Measurements from ENCODE around the gene UPK3BL1. TPM values are rescaled to one million over a fixed set of nuclear protein-coding genes. Genes with fewer than 3 reads are reported as not detected.
"Not testable (repeated sequence)": the region's sequence is repeated elsewhere in the genome, so short reads cannot be mapped to it uniquely, and the experiment has no call there.

The UPK3BL1 gene
- total and polyA plus RNA-seq, 2 of the 13 experiments (the other 11 are each of a cell fraction or from before 2014, with no cell fraction given) = 6.3 to 13.8 TPM

DNA sequence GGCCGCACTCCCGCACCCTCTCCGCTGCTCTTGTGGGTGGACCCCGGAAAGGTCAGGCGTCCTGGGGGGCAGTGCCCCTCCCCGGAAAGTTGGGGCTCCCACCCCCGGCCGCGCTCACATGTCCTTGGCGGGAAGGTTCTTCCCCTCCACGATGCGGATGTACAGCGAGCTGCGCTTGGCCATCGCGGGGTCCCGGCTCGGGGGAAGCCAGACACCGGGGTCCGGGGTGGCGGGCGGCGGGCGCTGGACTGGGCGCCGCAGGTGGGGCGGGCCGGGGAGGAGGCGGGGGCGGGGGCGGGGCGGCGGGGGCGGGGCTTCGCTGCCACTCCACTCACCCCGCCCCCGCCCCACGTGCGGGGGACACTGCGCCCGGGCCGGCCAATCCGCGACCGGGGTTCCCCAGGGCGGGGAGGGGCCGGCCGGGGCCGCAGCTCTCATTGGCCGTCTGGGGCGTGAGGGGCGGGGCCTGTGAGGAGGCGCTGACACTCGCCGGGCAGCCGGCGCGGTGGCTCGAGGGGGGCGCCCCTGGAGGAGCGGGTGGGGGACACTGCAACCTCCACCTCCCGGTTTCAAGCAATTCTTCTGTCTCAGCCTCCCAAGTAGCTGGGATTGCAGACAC is 26.0 kb downstream of the UPK3BL1 start, which contains the start of gene RASA4:
TSS of gene RASA4 (minus strand) at position 250 of the 619 bp plus-strand sequence. CDS start at position 183, 67 bp downstream.
- intact Hi-C loops (cut with micrococcal nuclease; ENCODE audit: unreplicated experiment); H3K9me3 ChIP-seq (ENCODE audit: low read length); in situ Hi-C loops (cut with HindIII; ENCODE audit: extremely low pct_ligation_motif_present, low pct_unique_long_range_greater_than_20kb); H3K79me2 ChIP-seq (ENCODE audit: insufficient read depth, low read length); H4K20me1 ChIP-seq (ENCODE audit: insufficient read depth, low read length); CTCF ChIA-PET (ENCODE audit: low intra/inter-chr PET ratio, low total read pairs); POLR2A ChIA-PET; DNase-seq (ENCODE audit: low spot score); H3K36me3 ChIP-seq (replicated peaks in 1 of 2; ENCODE audit: control insufficient read depth in 1 of 2, insufficient read depth in 2 of 2, low read length in 2 of 2); H2AFZ ChIP-seq (ENCODE audit: low read length); H3K27ac ChIP-seq (ENCODE audit: extremely low read length, insufficient read depth, low read length); H3K4me1 ChIP-seq (ENCODE audit: insufficient read depth, low read length); FAIRE-seq; H3K27me3 ChIP-seq (ENCODE audit: control insufficient read depth in 1 of 2, insufficient read depth in 2 of 2, low read length in 2 of 2); H3K9ac ChIP-seq (ENCODE audit: insufficient read depth, low read depth, low read length); BruUV-seq (replicated peaks): not testable (repeated sequence)
- TF ChIP-seq GABPB1 (CRISPR knock-in tag; IDR thresholded peaks at IDR 0.05) = peak; percentile 12; the same call in 1 of the 2 replicates
- peak; percentile 41; the same call in 1 of the 2 replicates for TF ChIP-seq KDM2A (CRISPR knock-in tag; IDR thresholded peaks at IDR 0.05; ENCODE audit: borderline replicate concordance, low read depth)
- TF ChIP-seq, protein P1, sequence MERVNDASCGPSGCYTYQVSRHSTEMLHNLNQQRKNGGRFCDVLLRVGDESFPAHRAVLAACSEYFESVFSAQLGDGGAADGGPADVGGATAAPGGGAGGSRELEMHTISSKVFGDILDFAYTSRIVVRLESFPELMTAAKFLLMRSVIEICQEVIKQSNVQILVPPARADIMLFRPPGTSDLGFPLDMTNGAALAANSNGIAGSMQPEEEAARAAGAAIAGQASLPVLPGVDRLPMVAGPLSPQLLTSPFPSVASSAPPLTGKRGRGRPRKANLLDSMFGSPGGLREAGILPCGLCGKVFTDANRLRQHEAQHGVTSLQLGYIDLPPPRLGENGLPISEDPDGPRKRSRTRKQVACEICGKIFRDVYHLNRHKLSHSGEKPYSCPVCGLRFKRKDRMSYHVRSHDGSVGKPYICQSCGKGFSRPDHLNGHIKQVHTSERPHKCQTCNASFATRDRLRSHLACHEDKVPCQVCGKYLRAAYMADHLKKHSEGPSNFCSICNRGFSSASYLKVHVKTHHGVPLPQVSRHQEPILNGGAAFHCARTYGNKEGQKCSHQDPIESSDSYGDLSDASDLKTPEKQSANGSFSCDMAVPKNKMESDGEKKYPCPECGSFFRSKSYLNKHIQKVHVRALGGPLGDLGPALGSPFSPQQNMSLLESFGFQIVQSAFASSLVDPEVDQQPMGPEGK (CRISPR knock-in tag; IDR thresholded peaks at IDR 0.05) = peak; percentile 40; the same call in 1 of the 2 replicates
- Histone ChIP-seq H3K4me2 (ENCODE audit: low read depth, low read length) (peak within 1 kb of the TSS; percentile 36; the same call in 1 of the 2 replicates), H3K4me3 (replicated peaks in 1 of 3; ENCODE audit: insufficient read depth in 1 of 3, low read depth in 2 of 3, low read length in 3 of 3) (peak within 1 kb of the TSS in 2 of 3 experiments; percentile 46 to 47; a peak in 3 of 6 replicates)
- ATAC-seq = peak; percentile 82
- no CpG with 5 or more reads among the region's 62 CpGs for WGBS (ENCODE audit: low lambda C conversion rate)

- H3K4me3 ChIP-seq (replicated peaks in 1 of 3; ENCODE audit: insufficient read depth in 1 of 3, low read depth in 2 of 3, low read length in 3 of 3); H3K4me1 ChIP-seq (ENCODE audit: insufficient read depth, low read length); H3K4me2 ChIP-seq (ENCODE audit: low read depth, low read length); in situ Hi-C loops (cut with HindIII; ENCODE audit: extremely low pct_ligation_motif_present, low pct_unique_long_range_greater_than_20kb); H3K27ac ChIP-seq (ENCODE audit: extremely low read length, insufficient read depth, low read length); H3K27me3 ChIP-seq (ENCODE audit: control insufficient read depth in 1 of 2, insufficient read depth in 2 of 2, low read length in 2 of 2); H3K36me3 ChIP-seq (replicated peaks in 1 of 2; ENCODE audit: control insufficient read depth in 1 of 2, insufficient read depth in 2 of 2, low read length in 2 of 2); H2AFZ ChIP-seq (ENCODE audit: low read length); H4K20me1 ChIP-seq (ENCODE audit: insufficient read depth, low read length); CTCF ChIA-PET (ENCODE audit: low intra/inter-chr PET ratio, low total read pairs); BruUV-seq (replicated peaks); POLR2A ChIA-PET; DNase-seq (ENCODE audit: low spot score); intact Hi-C loops (cut with micrococcal nuclease; ENCODE audit: unreplicated experiment); H3K79me2 ChIP-seq (ENCODE audit: insufficient read depth, low read length); H3K9me3 ChIP-seq (ENCODE audit: low read length); H3K9ac ChIP-seq (ENCODE audit: insufficient read depth, low read depth, low read length): not testable (repeated sequence)
- WGBS (ENCODE audit: low lambda C conversion rate) = no CpG with 5 or more reads among the region's 10 CpGs
- ATAC-seq (peak; percentile 8), FAIRE-seq (peak; percentile 12)
Observed at GRCh38 chr7:102615930-102616329, 26.7 kb downstream of the UPK3BL1 start.

DNA sequence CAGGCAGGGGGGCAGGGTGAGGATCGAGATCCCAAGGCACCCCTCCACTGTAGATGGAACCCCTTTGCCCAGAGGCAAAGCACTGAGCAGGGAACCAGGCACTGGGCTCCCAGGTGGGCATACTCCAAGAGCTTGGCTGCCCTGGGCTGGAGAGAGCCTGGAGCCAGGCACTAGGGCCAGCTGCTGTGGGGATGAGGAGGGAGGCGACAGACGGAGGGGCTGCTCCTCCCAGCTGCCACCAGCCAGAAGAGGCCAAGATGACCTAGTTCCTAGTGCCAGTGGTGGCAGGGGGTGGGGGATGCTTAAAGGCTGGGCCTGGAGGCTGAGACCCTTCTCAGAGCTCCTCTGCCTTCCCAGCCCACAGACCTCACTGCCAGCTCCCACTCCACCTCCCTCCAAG is 27.7 kb downstream of the UPK3BL1 start:
- in situ Hi-C loops (cut with HindIII; ENCODE audit: extremely low pct_ligation_motif_present, low pct_unique_long_range_greater_than_20kb); H3K36me3 ChIP-seq (replicated peaks in 1 of 2; ENCODE audit: control insufficient read depth in 1 of 2, insufficient read depth in 2 of 2, low read length in 2 of 2); intact Hi-C loops (cut with micrococcal nuclease; ENCODE audit: unreplicated experiment); H2AFZ ChIP-seq (ENCODE audit: low read length); CTCF ChIA-PET (ENCODE audit: low intra/inter-chr PET ratio, low total read pairs); H3K79me2 ChIP-seq (ENCODE audit: insufficient read depth, low read length); H3K4me1 ChIP-seq (ENCODE audit: insufficient read depth, low read length); H3K9ac ChIP-seq (ENCODE audit: insufficient read depth, low read depth, low read length); H4K20me1 ChIP-seq (ENCODE audit: insufficient read depth, low read length); FAIRE-seq; POLR2A ChIA-PET; H3K27me3 ChIP-seq (ENCODE audit: control insufficient read depth in 1 of 2, insufficient read depth in 2 of 2, low read length in 2 of 2); H3K4me3 ChIP-seq (replicated peaks in 1 of 3; ENCODE audit: insufficient read depth in 1 of 3, low read depth in 2 of 3, low read length in 3 of 3); H3K27ac ChIP-seq (ENCODE audit: extremely low read length, insufficient read depth, low read length); H3K4me2 ChIP-seq (ENCODE audit: low read depth, low read length); DNase-seq (ENCODE audit: low spot score); BruUV-seq (replicated peaks); H3K9me3 ChIP-seq (ENCODE audit: low read length): not testable (repeated sequence)
- ATAC-seq = peak; percentile 20
- no CpG with 5 or more reads among the region's 3 CpGs for WGBS (ENCODE audit: low lambda C conversion rate)
